Breast epithelium (tissue), 3 donors: ENCODE measurements around the gene HMX3.

Source experiments
- POLR2A ChIP-seq: fragments of 450-650 bp; IDR thresholded peaks from one replicate; pipeline ENCODE4 v1.6.1; 2016; ENCODE audit warnings: antibody characterized with exemption, mild to moderate bottlenecking, moderate library complexity
- TF ChIP-seq, protein P1 (sequence below), 3 donors: fragments of 450-650 bp; IDR thresholded peaks; one replicate each; pipeline ENCODE4 v1.5.1; 2016 to 2017; ENCODE audit warnings: antibody characterized with exemption in 3 of 3, mild to moderate bottlenecking in 3 of 3, moderate library complexity in 3 of 3

DNA sequence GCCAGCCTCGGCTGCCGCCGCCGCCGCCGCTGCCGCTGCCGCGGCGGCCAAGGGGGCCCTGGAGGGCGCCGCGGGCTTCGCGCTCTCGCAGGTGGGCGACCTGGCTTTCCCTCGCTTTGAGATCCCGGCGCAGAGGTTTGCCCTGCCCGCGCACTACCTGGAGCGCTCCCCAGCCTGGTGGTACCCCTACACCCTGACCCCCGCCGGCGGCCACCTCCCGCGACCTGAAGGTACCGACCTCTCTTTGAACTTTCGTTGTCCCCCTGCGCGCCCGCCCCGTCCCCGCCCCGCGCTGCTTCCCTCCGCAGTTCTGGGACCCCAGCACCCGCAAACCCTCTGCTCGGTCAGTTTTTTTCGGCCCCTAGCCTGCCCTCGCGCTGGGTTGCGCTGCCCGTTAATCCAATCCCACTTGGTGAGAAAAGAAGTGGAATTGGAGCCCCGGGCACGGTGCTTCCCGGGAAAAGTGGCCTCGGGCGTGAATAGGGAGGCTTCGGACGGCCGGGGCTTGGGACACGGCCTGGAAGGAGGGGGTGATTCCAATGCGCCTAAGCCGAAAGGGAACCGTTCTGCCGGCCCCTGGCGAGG lies 543 bp downstream of the HMX3 start:
- TF ChIP-seq POLR2A, result no peak
- TF ChIP-seq, protein P1, sequence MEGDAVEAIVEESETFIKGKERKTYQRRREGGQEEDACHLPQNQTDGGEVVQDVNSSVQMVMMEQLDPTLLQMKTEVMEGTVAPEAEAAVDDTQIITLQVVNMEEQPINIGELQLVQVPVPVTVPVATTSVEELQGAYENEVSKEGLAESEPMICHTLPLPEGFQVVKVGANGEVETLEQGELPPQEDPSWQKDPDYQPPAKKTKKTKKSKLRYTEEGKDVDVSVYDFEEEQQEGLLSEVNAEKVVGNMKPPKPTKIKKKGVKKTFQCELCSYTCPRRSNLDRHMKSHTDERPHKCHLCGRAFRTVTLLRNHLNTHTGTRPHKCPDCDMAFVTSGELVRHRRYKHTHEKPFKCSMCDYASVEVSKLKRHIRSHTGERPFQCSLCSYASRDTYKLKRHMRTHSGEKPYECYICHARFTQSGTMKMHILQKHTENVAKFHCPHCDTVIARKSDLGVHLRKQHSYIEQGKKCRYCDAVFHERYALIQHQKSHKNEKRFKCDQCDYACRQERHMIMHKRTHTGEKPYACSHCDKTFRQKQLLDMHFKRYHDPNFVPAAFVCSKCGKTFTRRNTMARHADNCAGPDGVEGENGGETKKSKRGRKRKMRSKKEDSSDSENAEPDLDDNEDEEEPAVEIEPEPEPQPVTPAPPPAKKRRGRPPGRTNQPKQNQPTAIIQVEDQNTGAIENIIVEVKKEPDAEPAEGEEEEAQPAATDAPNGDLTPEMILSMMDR (IDR thresholded peaks at IDR 0.05), result no peak
